CD4-positive, alpha-beta T cell treated with Interleukin-17A for 1 hour (primary cell): ENCODE data around the gene HOXA2.

Experiments
- DNase-seq: peaks from one replicate; pipeline ENCODE4 v3.0.0-alpha.2; 2020

The HOXA2 gene

GRCh38 chr7:27124902-27125689, 22.6 kb upstream of the HOXA2 start:
- no peak for DNase-seq

GRCh38 chr7:27124096-27124901, 21.8 kb upstream of the HOXA2 start:
- DNase-seq: no peak

DNA sequence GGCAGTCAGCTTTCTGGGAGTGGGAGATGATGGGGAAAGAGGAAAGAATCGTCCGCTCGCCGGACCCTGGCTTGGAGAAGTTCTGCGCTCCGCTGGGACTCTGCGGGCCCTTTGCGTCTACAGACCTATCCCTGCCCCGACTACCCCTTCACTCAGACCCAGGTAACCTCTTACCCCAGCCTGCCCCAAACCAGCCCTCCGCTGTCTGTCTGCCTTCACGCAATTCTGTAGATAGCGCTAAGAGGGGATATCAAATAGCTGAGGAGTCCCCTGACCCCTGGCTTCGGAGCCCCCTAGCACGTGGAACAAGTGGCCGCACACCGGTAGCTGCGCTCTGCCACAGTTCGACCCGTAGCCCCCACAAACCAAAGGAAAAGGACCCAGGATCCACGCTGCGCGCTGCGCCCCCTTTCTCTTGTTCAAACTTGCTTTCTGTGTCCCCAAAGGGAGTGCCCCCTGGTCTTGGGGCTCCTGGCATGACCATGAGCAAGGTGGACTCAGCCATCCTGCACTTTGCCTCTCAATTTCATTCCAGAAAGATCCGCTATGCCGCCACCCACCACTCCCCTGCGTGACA, 21.1 kb upstream of the HOXA2 start:
- DNase-seq: no peak

- no peak for DNase-seq
Observed at GRCh38 chr7:27123007-27123476, 20.6 kb upstream of the HOXA2 start.

DNA sequence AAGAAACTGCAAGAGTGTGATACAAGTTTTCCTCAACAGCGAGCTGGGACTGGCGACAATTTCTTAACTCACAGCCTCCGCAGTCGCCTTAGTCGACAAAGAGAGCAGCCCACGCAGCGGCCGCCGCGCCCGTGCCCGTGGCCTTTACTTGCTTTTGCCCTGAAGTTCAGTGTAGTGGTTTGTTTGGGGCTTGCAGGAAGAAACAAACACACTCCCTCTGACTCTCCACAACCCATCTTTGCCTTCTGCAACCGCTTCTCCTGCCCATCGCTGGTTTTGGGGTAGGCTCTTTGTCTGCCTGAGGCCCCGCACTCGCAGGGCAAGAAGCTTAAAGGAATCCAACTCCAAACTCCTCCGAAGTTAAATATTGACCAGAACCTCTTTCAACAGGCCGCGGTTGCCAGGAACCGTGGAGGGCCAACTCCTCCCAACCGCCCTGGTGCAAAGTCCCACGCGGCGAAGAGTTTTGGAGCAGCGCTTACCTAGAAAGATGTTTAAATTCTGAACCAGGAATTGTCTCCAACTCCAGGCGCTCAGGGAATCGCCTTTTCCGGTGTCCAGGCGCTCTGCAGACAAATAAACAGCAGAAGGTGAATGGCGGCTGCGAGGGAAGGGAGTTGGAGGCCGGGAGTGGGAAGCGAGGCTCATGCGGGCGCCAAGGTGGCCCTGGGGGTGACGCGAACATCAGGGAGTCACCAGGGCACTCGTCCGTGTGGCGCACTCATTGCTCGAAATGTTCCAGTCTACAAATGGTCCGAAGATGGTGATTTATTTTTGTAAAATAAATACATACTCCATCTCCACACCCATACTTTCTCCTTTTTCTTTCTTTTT, 19.8 kb upstream of the HOXA2 start:
- DNase-seq: no peak

DNA sequence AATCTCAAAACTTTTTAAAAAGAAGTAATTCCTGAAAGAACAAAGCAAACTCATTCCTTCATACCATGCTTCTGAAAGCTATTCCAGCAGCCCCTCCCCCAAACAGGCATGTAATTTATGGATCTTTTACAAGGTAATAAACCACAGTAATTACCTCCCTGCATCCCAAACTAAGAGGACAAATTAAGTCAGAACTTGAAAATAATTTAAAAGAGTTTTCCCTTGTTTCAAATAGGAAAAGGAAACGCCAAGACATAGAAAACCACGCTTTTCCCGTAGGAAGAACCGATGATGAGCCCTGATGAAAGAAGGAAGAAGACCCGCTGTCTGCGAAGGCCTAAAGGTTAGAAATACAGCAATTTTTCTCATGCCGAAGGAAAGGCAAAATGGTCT, 19.2 kb upstream of the HOXA2 start:
- DNase-seq: no peak

DNA sequence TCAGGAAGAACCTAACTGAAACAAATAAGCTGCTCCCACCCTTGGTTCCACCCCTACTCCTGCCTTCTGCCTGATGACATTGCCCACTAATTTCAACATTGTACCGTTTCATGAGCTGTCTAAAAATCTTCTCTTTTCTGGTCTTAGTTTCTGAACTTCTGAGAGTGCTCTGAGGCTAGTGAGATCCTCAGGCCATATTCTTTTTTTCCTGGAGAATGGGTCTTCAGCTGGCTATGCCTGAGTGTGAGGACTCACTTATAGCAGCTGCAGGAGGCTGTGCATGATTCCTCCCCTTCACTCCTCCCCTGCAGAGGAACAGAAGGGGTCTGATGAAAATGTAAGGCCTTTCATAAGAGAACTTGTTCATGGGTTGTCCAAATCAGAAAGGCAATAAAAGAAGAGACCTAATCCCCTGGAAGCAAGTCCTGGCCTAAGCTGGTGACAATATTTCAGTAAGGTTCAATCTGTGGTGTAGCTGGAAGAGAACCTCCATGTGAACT, 17.0 kb upstream of the HOXA2 start:
- DNase-seq: no peak

DNA sequence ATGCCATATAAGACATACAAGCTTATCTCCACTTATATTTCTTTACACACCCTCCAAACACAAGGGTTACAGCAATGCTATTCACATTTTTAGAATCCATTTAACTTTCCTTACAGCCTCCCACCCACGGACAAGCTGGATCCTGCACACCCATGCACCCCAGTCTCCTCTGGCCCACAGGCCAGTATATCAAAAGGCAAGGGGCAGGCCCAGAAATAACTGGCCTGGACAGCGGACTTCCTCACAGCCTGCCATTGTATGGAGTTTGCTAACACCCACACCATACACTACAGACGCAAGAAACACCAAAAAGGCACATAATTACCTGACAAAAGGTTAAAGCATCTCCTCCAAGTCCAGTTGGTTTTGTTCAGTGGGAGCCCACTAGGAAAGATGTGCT, 16.1 kb upstream of the HOXA2 start:
- no peak for DNase-seq

DNA sequence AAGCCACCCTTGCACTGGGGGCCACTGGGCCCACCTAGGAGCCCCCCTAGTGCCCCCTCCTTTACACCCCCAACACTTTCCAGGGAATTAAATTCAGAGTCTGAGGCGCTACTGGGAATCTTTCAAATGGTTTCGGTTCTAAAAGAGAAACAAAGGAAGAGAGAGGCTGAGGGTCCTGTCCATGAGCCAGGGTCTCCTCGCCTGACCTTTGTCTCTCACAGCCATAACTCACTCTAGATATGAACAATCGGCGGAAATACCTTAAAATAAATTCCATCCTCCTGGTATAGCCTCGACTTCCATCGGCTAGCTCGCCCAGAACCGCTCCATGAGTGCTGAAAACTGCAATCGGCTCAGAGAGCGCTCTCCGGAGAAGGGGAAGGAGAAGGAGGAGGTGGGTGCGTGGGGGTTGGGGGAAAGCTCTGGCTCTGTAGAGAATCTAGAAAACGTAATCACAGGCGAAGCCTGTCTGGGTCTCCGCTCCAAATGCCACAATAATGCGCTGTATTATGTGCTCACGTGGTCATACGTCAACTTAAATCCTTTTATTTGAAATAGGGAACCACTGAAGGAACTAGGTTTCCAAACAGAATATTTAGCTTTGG, 15.5 kb upstream of the HOXA2 start:
- no peak for DNase-seq

GRCh38 chr7:27116962-27117886, 14.7 kb upstream of the HOXA2 start:
- no peak for DNase-seq

DNA sequence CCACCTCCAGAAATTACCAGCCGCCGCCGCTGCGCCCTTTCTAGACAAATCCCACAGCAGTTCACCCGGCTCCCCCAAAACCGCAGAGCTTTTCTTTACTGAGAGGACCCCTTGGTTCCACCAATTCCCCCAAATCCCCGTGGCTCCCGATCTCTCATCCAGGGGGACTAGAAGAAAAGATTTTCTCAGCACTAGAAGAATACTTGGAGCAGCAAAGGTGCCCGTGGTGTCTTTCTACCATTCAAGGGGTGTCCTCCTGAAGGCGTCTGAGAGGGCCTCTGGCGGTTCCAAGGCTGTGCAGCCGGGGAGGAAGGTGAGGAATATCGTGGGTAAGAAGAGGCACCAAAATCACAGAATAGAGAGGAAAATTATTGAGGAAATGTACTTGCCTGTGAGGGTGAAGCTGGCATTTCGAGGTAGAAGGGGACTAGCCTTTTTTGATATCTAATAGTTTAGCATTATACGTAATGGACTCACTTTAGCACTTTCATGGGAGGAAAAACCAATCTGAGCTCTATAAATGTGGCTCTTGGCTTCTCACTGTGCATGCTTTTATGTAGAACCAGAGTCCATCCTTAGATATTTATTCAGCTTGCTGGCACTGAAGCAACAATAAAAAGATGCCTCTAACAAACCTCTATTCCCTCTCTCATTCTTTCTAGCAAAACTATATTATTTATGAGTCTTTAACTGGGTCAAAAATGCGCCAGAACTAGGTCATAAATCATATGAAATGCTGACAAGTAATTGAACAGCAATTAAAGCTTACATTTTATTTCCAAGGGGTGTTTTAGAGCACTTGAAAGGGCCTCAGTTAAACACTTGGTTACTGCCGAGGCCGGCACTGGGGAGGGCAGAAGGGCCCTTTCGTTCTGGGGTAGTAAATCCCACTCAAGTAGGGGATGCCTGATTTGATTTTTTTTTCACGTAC, 13.8 kb upstream of the HOXA2 start:
- DNase-seq: no peak

GRCh38 chr7:27115221-27116026, 12.9 kb upstream of the HOXA2 start:
- no peak for DNase-seq

- no peak for DNase-seq
Observed at GRCh38 chr7:27114881-27115220, 12.4 kb upstream of the HOXA2 start.

GRCh38 chr7:27113991-27114769, 11.7 kb upstream of the HOXA2 start:
- no peak for DNase-seq

GRCh38 chr7:27112955-27113949, 10.8 kb upstream of the HOXA2 start:
- no peak for DNase-seq

DNA sequence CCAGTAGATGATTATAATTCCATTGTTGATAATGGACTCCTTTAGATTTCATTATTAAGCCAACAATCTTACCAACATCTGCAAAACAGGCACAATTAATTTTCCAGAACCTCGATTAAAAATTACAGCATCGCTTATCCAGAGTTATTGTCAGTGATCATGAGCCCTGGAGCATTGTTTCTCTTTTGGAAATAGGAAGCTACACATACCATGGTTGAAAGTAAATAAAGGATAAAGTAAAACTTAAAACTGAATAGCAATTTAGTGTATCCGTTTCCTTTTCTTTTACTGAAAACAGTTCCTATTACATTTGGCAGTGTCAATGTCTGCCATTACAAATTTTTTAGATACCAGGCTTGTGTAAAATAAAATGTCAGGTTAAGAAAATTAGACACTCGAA, 9.9 kb upstream of the HOXA2 start:
- no peak for DNase-seq

DNA sequence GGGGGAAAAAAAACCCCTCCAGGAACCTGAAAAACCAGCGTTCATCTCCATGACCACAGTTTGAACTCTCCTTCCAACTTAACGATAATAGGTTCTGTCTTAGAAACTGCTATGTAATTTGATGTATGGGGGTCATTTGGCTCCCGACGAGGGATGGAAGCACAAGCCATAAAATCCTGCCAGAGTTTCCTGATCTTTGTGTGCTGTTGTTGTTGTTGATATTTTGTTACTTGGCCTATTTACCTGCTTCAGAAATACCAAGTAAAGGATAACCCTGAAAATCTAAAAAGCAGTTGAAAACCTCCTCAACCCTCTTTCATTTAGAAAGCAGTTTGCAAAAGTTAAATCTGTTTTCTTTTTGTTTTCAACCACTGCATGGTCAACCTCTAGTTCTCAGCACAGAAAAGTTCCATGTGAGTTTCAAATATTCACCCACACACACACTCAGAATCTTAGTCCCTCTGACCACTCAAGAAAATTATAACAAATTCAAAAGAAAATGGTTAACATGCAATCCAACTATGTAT, 9.3 kb upstream of the HOXA2 start:
- DNase-seq: no peak
